ENCODE measurements around the gene CHD1. TPM values are rescaled to one million over a fixed set of nuclear protein-coding genes. Genes with fewer than 3 reads are reported as not detected.

CHD1 gene
- total and polyA plus RNA-seq, 2 of the 13 experiments (the other 11 are each of a cell fraction or from before 2014, with no cell fraction given), result 22.8 to 55.9 TPM

GRCh38 chr5:98927989-98928872 is 576 bp downstream of the CHD1 start (continued):
- TF ChIP-seq MLXIP (CRISPR knock-in tag; IDR thresholded peaks at IDR 0.05; ENCODE audit: borderline replicate concordance) (no peak), FOXO1 (CRISPR knock-in tag; IDR thresholded peaks at IDR 0.05) (0 out of 2 replicates have a peak, but pooled peaks have one; percentile 3), ZFAT (CRISPR knock-in tag; conservative IDR thresholded peaks at IDR 0.05) (0 out of 2 replicates have a peak, but pooled peaks have one; percentile 3), ZNF12 (CRISPR knock-in tag; IDR thresholded peaks at IDR 0.05) (0 out of 2 replicates have a peak, but pooled peaks have one; percentile 11), NR2F1 (CRISPR knock-in tag; IDR thresholded peaks at IDR 0.05) (0 out of 4 replicates have a peak, but pooled peaks of 1 of the 2 experiments have one; percentile 31), ZNF687 (CRISPR knock-in tag; IDR thresholded peaks at IDR 0.05) (peak; percentile 23), CBFB (CRISPR knock-in tag; IDR thresholded peaks at IDR 0.05) (no peak), BHLHE40 (IDR thresholded peaks at IDR 0.05; ENCODE audit: low read length) (0 out of 2 replicates have a peak, but pooled peaks have one; percentile 31), ZSCAN9 (CRISPR knock-in tag; IDR thresholded peaks at IDR 0.05; ENCODE audit: borderline replicate concordance) (no peak), HNRNPK (IDR thresholded peaks at IDR 0.05; ENCODE audit: low read depth, low read length, poor library complexity, severe bottlenecking) (peak; percentile 81), RAD21 (CRISPR knock-in tag; IDR thresholded peaks at IDR 0.05) (0 out of 2 replicates have a peak, but pooled peaks have one; percentile 7), ZFY (CRISPR knock-in tag; IDR thresholded peaks at IDR 0.05) (peak; percentile 77), SIN3A (IDR thresholded peaks at IDR 0.05; ENCODE audit: borderline replicate concordance, low read depth, low read length) (0 out of 2 replicates have a peak, but pooled peaks have one; percentile 23), ZNF770 (CRISPR knock-in tag; IDR thresholded peaks at IDR 0.05) (peak; percentile 70), CHD2 (IDR thresholded peaks at IDR 0.05; ENCODE audit: low read depth, low read length) (0 out of 2 replicates have a peak, but pooled peaks have one; percentile 14), RFX5 (IDR thresholded peaks at IDR 0.05; ENCODE audit: low read depth, low read length) (no peak)

Measured in HepG2 (cell line).